ENCODE results near the gene SPNS2. TPM values are rescaled to one million over a fixed set of nuclear protein-coding genes. Genes with fewer than 3 reads are reported as not detected.

The SPNS2 gene
- total RNA-seq, 2 donors from 2014 or later, result 19.2 to 58.0 TPM

DNA sequence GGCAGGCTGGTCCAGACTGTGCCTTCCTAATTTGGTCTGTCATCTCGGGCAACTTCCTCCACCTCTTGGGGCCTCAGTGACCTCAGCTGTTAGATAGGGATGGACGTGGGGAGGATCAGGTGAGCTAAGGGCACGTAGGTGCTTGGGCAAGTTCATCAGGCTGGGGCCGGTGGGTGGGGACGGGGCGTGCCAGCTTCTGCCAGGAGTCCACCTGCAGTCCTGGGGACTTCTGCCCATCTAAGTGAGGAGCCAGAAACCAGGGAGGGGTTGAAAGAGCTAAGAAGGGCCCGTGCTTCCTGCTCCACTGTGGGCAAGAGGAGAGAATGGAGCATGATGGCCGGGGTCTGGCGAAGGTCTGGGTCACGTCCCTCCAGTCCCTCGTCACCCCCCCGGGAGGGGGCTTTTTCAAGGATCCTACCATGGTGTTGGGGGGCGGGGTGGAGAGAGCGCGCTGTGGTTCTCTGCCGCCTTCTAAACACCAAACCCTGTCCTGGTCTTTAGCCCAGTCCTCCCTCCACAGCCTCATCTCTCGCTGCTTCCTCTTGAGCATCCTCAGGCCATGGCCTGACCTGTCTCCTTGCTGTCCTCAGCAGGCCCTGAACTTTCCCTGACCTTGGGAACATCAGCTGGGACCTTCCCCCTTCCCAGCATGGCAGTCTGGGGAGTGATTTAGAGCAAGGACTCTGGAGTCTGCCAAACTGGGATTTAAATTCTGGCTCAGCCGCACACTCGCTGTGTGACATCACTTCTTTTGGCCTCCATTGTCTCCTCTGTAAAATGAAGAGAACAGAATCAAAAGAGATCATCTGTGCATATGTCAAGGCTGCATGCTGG lies 21.6 kb downstream of the SPNS2 start:
- Histone ChIP-seq H3K4me1 (peaks cover 57% of the 10 kb centered on the region), H3K4me3 (no peak overlapping the region), H3K27ac (peak overlapping the region; percentile 69 to 83 (median 77)), H3K9me3 (no peaks in the 10 kb centered on the region), H3K36me3 (replicated peaks in 1 of 2; ENCODE audit: insufficient read depth in 1 of 2, low read depth in 2 of 2) (no peaks in the 10 kb centered on the region), H3K27me3 (no peaks in the 10 kb centered on the region)
- TF ChIP-seq CTCF (IDR thresholded peaks at IDR 0.05) (no peak), POLR2A (IDR thresholded peaks at IDR 0.05) (no peak)
- 88 to 93% methylated on average over 17 to 19 of the region's 19 CpGs for WGBS, 2 donors
- ATAC-seq (no peak), DNase-seq (no peak)
- intact Hi-C loops (cut with DNase I), result no loop called here

- Histone ChIP-seq H3K9me3 (no peaks in the 10 kb centered on the region), H3K4me1 (peaks cover 50% of the 10 kb centered on the region), H3K36me3 (replicated peaks in 1 of 2; ENCODE audit: insufficient read depth in 1 of 2, low read depth in 2 of 2) (no peaks in the 10 kb centered on the region), H3K27me3 (no peaks in the 10 kb centered on the region), H3K27ac (peak overlapping the region; percentile 62 to 83 (median 77)), H3K4me3 (no peak overlapping the region)
- DNase-seq, result peak; percentile 64 to 87 (median 81)
- WGBS, 2 donors, result 73 to 75% methylated on average over 8 of the region's 8 CpGs
- no peak for TF ChIP-seq CTCF (IDR thresholded peaks at IDR 0.05)
- TF ChIP-seq POLR2A (IDR thresholded peaks at IDR 0.05), result peak in 1 of 3 donors; percentile 14
- intact Hi-C loops (cut with DNase I), result no loop called here
- peak; percentile 82 for ATAC-seq
Observed at GRCh38 chr17:4520894-4521600, 22.4 kb downstream of the SPNS2 start.

DNA sequence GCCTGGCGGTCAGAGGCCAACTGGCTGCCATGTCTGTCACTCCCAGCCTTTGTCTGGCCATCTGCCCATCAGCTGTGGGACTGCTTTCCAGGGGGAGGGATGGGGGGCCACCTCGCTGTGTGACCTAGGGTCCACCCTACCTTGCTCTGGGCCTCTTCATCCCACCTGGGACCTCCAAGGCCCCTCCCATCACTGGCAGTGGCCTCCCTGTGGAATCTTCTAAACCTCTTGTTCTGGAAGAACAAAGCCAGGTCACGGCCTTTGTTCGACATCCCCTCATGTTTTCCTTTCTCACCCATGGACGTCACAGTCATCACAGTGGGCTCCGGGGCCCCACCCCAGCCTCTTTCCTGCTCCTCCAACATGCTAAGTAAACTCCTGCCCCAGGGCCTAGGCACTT lies 24.0 kb downstream of the SPNS2 start:
- H3K36me3 ChIP-seq (replicated peaks in 1 of 2; ENCODE audit: insufficient read depth in 1 of 2, low read depth in 2 of 2), result no peaks in the 10 kb centered on the region
- no peak overlapping the region for H3K4me3 ChIP-seq
- no peaks in the 10 kb centered on the region for H3K9me3 ChIP-seq
- no peaks in the 10 kb centered on the region for H3K27me3 ChIP-seq
- TF ChIP-seq POLR2A (IDR thresholded peaks at IDR 0.05) (no peak), CTCF (IDR thresholded peaks at IDR 0.05) (no peak)
- ATAC-seq (no peak), DNase-seq (peak in 1 of 4 donors; percentile 19)
- peak overlapping the region in 3 of 4 donors; percentile 73 to 83 (median 81) for H3K27ac ChIP-seq
- 78 to 85% methylated on average over 6 of the region's 6 CpGs for WGBS, 2 donors
- peaks cover 43% of the 10 kb centered on the region for H3K4me1 ChIP-seq
- intact Hi-C loops (cut with DNase I), result no loop called here

DNA sequence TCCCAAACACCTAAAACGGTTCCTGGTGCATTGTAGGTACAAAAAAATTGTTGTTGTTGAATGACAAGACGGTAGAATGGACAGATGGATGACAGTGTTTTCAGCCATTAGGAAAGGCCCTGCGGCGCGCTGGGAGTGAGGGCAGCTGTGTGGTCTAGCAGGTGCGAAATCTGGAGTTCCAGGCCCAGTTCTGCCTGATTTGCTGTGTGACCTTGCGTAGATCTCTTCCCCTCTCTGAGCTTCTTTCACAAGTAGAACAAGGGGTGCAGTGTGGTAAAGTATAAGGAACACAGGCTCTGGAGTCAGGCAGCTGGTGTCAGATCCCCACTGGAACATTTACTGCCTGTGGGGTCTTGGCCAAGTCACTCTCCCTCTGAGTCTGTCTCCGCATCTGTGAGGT lies 25.3 kb downstream of the SPNS2 start:
- TF ChIP-seq CTCF (IDR thresholded peaks at IDR 0.05) (no peak), POLR2A (IDR thresholded peaks at IDR 0.05) (no peak)
- intact Hi-C loops (cut with DNase I), result no loop called here
- no peaks in the 10 kb centered on the region for H3K9me3 ChIP-seq
- WGBS, 2 donors, result 82 to 90% methylated on average over 8 of the region's 8 CpGs
- H3K27me3 ChIP-seq, result no peaks in the 10 kb centered on the region
- no peaks in the 10 kb centered on the region for H3K36me3 ChIP-seq (replicated peaks in 1 of 2; ENCODE audit: insufficient read depth in 1 of 2, low read depth in 2 of 2)
- H3K27ac ChIP-seq, result no peak overlapping the region
- DNase-seq (no peak), ATAC-seq (no peak)
- H3K4me1 ChIP-seq, result peaks cover 37% of the 10 kb centered on the region
- H3K4me3 ChIP-seq, result no peak overlapping the region

Measured in body of pancreas (tissue), 4 donors.